GM21576 (cell line): ENCODE data around the gene RAB38.

Experiments used
- ATAC-seq: cut with Tn5 transposase; IDR thresholded peaks from one replicate; pipeline ENCODE4 v1.9.1; 2021; ENCODE audit warnings: mild to moderate bottlenecking, moderate library complexity; ENCODE audit not compliant: unreplicated experiment

Gene RAB38

GRCh38 chr11:88170673-88171072 lies 4.6 kb downstream of the RAB38 start:
- ATAC-seq, result no peak

GRCh38 chr11:88169881-88170280 lies 5.4 kb downstream of the RAB38 start:
- ATAC-seq, result no peak

GRCh38 chr11:88169471-88169870 lies 5.8 kb downstream of the RAB38 start:
- ATAC-seq, result no peak

GRCh38 chr11:88167853-88168252 lies 7.4 kb downstream of the RAB38 start:
- ATAC-seq, result no peak

- no peak for ATAC-seq
These were observed 10.2 kb downstream of the RAB38 start for GRCh38 chr11:88164806-88165585.

GRCh38 chr11:88164320-88164719 lies 10.9 kb downstream of the RAB38 start:
- ATAC-seq, result no peak

- no peak for ATAC-seq
These were observed 17.2 kb downstream of the RAB38 start for GRCh38 chr11:88158081-88158480.

GRCh38 chr11:88157370-88157769 lies 17.9 kb downstream of the RAB38 start:
- ATAC-seq, result no peak

GRCh38 chr11:88152381-88152780 lies 22.9 kb downstream of the RAB38 start:
- no peak for ATAC-seq

GRCh38 chr11:88151709-88152265 lies 23.5 kb downstream of the RAB38 start:
- ATAC-seq, result no peak

GRCh38 chr11:88146106-88146505 lies 29.1 kb downstream of the RAB38 start:
- ATAC-seq, result no peak

- no peak for ATAC-seq
These were observed 35.4 kb downstream of the RAB38 start for GRCh38 chr11:88139865-88140264.

- peak; percentile 59 for ATAC-seq
These were observed 43.3 kb downstream of the RAB38 start for GRCh38 chr11:88131764-88132470.

- no peak for ATAC-seq
These were observed 52.3 kb downstream of the RAB38 start for GRCh38 chr11:88122956-88123355.

- ATAC-seq, result no peak
These were observed 55.7 kb downstream of the RAB38 start for GRCh38 chr11:88119561-88119960.

- no peak for ATAC-seq
These were observed 57.9 kb downstream of the RAB38 start for GRCh38 chr11:88117281-88117858.

GRCh38 chr11:88115828-88116755 lies 59.2 kb downstream of the RAB38 start:
- ATAC-seq, result no peak

GRCh38 chr11:88114486-88115045 lies 60.7 kb downstream of the RAB38 start:
- no peak for ATAC-seq

GRCh38 chr11:88106666-88107065 lies 68.6 kb downstream of the RAB38 start:
- no peak for ATAC-seq

GRCh38 chr11:88105951-88106350 lies 69.3 kb downstream of the RAB38 start:
- ATAC-seq, result no peak
